Stomach (tissue), 9 donors: ENCODE measurements around the gene SMYD3. TPM values are rescaled to one million over a fixed set of nuclear protein-coding genes. Genes with fewer than 3 reads are reported as not detected.

Experiments
- DNase-seq, 2 donors: peaks; one replicate each; pipeline versions ENCODE4 v3.0.0 to v3.0.0-alpha.2; 2013 to 2019
- H3K27ac ChIP-seq, 5 donors: fragments of 200-600 bp in 4 of 5; sonication (generic) in 4 of 5; one replicate each; pipeline ENCODE4 v1.5.1; 2013 to 2019; ENCODE audit warnings: mild to moderate bottlenecking in 1 of 5, moderate library complexity in 1 of 5
- H3K27me3 ChIP-seq, 3 donors: fragments of 200-600 bp; sonication (generic); one replicate each; pipeline ENCODE4 v1.5.1; 2017 to 2019; ENCODE audit warnings: mixed run types in 1 of 3
- H3K36me3 ChIP-seq, 4 donors: fragments of 200-600 bp; sonication (generic); 1 replicate in 3 of 4; 2 replicates in 1 of 4; pipeline ENCODE4 v1.5.1; 2016 to 2019
- H3K4me1 ChIP-seq, 4 donors: fragments of 200-600 bp; sonication (generic); one replicate each; pipeline ENCODE4 v1.5.1; 2016 to 2019
- H3K4me3 ChIP-seq, 4 donors: fragments of 200-600 bp; sonication (generic) in 3 of 4; one replicate each; pipeline ENCODE4 v1.5.1; 2016 to 2019; ENCODE audit warnings: mild to moderate bottlenecking in 1 of 4
- H3K9me3 ChIP-seq, 4 donors: fragments of 200-600 bp; sonication (generic); one replicate each; pipeline ENCODE4 v1.5.1; 2016 to 2019
- EP300 ChIP-seq: sonication (generic); formaldehyde crosslinking; IDR thresholded peaks from one replicate; pipeline ENCODE4 v1.6.1; 2017; ENCODE audit warnings: antibody characterized with exemption
- POLR2A ChIP-seq, 4 donors: fragments of 450-650 bp; IDR thresholded peaks; one replicate each; pipeline ENCODE4 v1.6.1; 2016; ENCODE audit warnings: antibody characterized with exemption in 4 of 4, control low read depth in 2 of 4, mild to moderate bottlenecking in 1 of 4, moderate library complexity in 1 of 4
- POLR2AphosphoS5 ChIP-seq, 3 donors: sonication (generic); formaldehyde crosslinking; IDR thresholded peaks; one replicate each; pipeline ENCODE4 v1.6.1; 2016; ENCODE audit warnings: antibody characterized with exemption in 3 of 3
- WGBS, 5 donors: extraction: QIAGEN DNeasy Blood & Tissue Kit in 3 of 5; methylation state at CpG; one replicate each; pipeline versions ENCODE4 v1.1.5 to v1.1.7; 2013 to 2018; 5-methylcytosine and 5-hydroxymethylcytosine counted together
- intact Hi-C: fragments of 100-400 bp; cut with DNase I; formaldehyde crosslinking; loops from one replicate; pipeline ENCODE4 v1.15.1; 2023; ENCODE audit warnings: low total_unique reads
- polyA plus RNA-seq, 3 donors: library from polyadenylated mRNA; stranded (reverse); fragments of 200-250 nt; gene quantifications; one replicate each; pipeline ENCODE4 v1.2.3, GENCODE V29; 2013
- total RNA-seq, 5 donors: library from RNA; depleted of rRNA; stranded (reverse); fragments of >200 nt; gene quantifications; one replicate each; pipeline versions ENCODE4 v1.1.0 to v1.2.3, GENCODE V29; 2014 to 2016
- TF ChIP-seq, protein P1 (sequence below), 7 experiments: fragments of 450-650 bp in 4 of 7; fragments of 200-600 bp in 3 of 7; sonication (generic) in 3 of 7; IDR thresholded peaks; one replicate each; pipeline ENCODE4 v1.5.1; 2016 to 2019; ENCODE audit warnings: antibody characterized with exemption in 7 of 7, control low read depth in 2 of 7, mild to moderate bottlenecking in 1 of 7
- donor health status: healthy with polysubstance abuse.
- donor health status: Bipolar disorder and iron deficiency.
- donor health status: healthy.

The SMYD3 gene
- total and polyA plus RNA-seq, 8 donors, result 6.4 to 196 (median 27.8) TPM

DNA sequence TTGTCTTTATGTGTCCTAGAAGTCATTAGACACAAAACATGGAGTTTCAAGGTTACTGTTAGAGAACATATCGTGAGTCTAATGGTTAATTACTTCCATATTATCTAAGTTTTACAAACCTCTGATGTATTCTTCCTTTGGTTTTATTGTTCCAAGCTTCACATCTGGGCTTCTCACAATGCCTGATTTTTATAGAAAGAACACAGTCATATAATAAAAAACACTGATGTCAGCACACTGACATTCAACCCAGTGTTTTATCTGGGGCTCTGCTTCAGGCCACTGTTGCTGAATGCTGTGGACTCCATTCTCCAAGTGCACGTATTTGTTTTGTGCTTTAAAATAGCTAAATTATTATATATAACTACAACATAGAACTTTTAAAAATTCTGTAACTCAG, 232.9 kb downstream of the SMYD3 start:
- H3K36me3 ChIP-seq, result no peaks in the 10 kb centered on the region
- no peaks in the 10 kb centered on the region for H3K27me3 ChIP-seq
- H3K4me1 ChIP-seq, result no peaks in the 10 kb centered on the region
- WGBS, 5 donors, result 83 to 94% (median 88%) methylated on average over 2 of the region's 2 CpGs
- no peak for TF ChIP-seq POLR2AphosphoS5 (IDR thresholded peaks at IDR 0.05)
- TF ChIP-seq EP300, result no peak
- no peak for TF ChIP-seq POLR2A (IDR thresholded peaks at IDR 0.05)
- TF ChIP-seq, protein P1, sequence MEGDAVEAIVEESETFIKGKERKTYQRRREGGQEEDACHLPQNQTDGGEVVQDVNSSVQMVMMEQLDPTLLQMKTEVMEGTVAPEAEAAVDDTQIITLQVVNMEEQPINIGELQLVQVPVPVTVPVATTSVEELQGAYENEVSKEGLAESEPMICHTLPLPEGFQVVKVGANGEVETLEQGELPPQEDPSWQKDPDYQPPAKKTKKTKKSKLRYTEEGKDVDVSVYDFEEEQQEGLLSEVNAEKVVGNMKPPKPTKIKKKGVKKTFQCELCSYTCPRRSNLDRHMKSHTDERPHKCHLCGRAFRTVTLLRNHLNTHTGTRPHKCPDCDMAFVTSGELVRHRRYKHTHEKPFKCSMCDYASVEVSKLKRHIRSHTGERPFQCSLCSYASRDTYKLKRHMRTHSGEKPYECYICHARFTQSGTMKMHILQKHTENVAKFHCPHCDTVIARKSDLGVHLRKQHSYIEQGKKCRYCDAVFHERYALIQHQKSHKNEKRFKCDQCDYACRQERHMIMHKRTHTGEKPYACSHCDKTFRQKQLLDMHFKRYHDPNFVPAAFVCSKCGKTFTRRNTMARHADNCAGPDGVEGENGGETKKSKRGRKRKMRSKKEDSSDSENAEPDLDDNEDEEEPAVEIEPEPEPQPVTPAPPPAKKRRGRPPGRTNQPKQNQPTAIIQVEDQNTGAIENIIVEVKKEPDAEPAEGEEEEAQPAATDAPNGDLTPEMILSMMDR (IDR thresholded peaks at IDR 0.05), result no peak
- DNase-seq, result no peak
- no peak overlapping the region for H3K4me3 ChIP-seq
- no peak overlapping the region for H3K27ac ChIP-seq
- intact Hi-C loops, result no loop called here
- no peaks in the 10 kb centered on the region for H3K9me3 ChIP-seq

DNA sequence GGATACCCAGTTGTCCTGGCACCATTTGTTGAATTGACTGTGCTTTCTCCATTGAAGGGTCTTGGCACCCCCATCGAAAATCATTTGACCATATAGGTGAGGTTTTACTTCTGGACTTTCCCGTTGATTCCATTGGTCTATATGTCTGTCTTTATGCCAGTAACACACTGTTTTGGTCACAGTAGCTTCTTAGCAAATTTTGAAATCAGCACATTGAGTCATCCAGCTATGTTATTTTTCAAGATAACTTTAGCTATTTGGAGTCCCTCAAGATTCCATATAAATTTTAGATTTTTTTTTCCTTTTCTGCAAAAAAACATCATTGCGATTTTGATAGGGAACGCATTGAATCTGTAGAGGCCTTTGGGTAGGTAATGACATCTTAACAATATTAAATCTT, 235.6 kb downstream of the SMYD3 start:
- Histone ChIP-seq H3K4me3 (no peak overlapping the region), H3K9me3 (no peaks in the 10 kb centered on the region), H3K4me1 (no peaks in the 10 kb centered on the region), H3K36me3 (no peaks in the 10 kb centered on the region), H3K27ac (no peak overlapping the region), H3K27me3 (no peaks in the 10 kb centered on the region)
- intact Hi-C loops, result no loop called here
- TF ChIP-seq, protein P1 (IDR thresholded peaks at IDR 0.05), result no peak
- TF ChIP-seq POLR2AphosphoS5 (IDR thresholded peaks at IDR 0.05) (no peak), POLR2A (IDR thresholded peaks at IDR 0.05) (no peak), EP300 (no peak)
- WGBS, 5 donors, result 98 to 99% (median 99%) methylated on average over 4 of the region's 4 CpGs
- no peak for DNase-seq

DNA sequence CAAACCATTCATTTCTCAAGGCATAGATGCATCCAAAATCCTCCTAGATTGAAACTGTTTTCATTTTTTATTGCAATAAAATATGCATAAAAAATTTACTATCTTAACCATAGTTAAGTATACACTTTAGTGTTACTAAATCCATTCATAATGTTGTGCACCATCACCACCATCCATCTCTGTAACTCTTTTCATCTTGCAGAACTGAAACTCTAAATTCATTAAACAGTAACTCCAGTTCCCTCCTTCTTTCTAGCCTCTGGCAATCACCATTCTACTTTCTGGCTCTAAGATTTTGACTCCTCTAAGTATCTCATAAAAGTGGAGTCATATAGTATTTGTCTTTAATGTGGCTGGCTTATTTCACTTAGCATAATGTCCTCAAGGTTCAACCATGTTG, 236.8 kb downstream of the SMYD3 start:
- Histone ChIP-seq H3K4me1 (no peaks in the 10 kb centered on the region), H3K4me3 (no peak overlapping the region), H3K36me3 (no peaks in the 10 kb centered on the region), H3K27me3 (no peaks in the 10 kb centered on the region), H3K27ac (no peak overlapping the region), H3K9me3 (no peaks in the 10 kb centered on the region)
- DNase-seq, result no peak
- intact Hi-C loops, result no loop called here
- TF ChIP-seq POLR2A (IDR thresholded peaks at IDR 0.05) (no peak), EP300 (no peak), POLR2AphosphoS5 (IDR thresholded peaks at IDR 0.05) (no peak)
- TF ChIP-seq, protein P1 (IDR thresholded peaks at IDR 0.05), result no peak

- Histone ChIP-seq H3K36me3 (no peaks in the 10 kb centered on the region), H3K27ac (no peak overlapping the region), H3K4me1 (no peaks in the 10 kb centered on the region), H3K27me3 (no peaks in the 10 kb centered on the region), H3K4me3 (no peak overlapping the region), H3K9me3 (no peaks in the 10 kb centered on the region)
- TF ChIP-seq POLR2AphosphoS5 (IDR thresholded peaks at IDR 0.05) (no peak), POLR2A (IDR thresholded peaks at IDR 0.05) (no peak), EP300 (no peak)
- TF ChIP-seq, protein P1 (IDR thresholded peaks at IDR 0.05), result no peak
- intact Hi-C loops, result no loop called here
- DNase-seq, result no peak
- 90 to 98% (median 96%) methylated on average over 7 of the region's 7 CpGs for WGBS, 5 donors
These were observed 237.6 kb downstream of the SMYD3 start for GRCh38 chr1:246269466-246269865.
